NCI-H1092 (cell line): ENCODE data around the gene KDM8.

Experiments used
- DNase-seq: peaks from one replicate; lab custom pipeline; 2025; lab: John Stamatoyannopoulos, UW

Gene KDM8

GRCh38 chr16:27203507-27204311, at the start of gene KDM8:
Gene KDM8 (plus strand): TSS chr16:27203526. CDS start chr16:27210124, 6,598 bp downstream.
- peak; percentile 99 for DNase-seq

- DNase-seq = peak; percentile 16
Measured at GRCh38 chr16:27154705-27155521, 48.4 kb upstream of the KDM8 start.

GRCh38 chr16:27156579-27156978, 46.7 kb upstream of the KDM8 start:
- no peak for DNase-seq

GRCh38 chr16:27161398-27161797, 41.9 kb upstream of the KDM8 start:
- DNase-seq = no peak

- DNase-seq = no peak
Measured at GRCh38 chr16:27164352-27164751, 39.0 kb upstream of the KDM8 start.

GRCh38 chr16:27165576-27165975, 37.8 kb upstream of the KDM8 start:
- no peak for DNase-seq

GRCh38 chr16:27168790-27169189, 34.5 kb upstream of the KDM8 start:
- no peak for DNase-seq

- DNase-seq = peak; percentile 27
Measured at GRCh38 chr16:27169511-27170071, 33.7 kb upstream of the KDM8 start.

- DNase-seq = no peak
Measured at GRCh38 chr16:27171584-27171983, 31.7 kb upstream of the KDM8 start.

- no peak for DNase-seq
Measured at GRCh38 chr16:27174007-27174406, 29.3 kb upstream of the KDM8 start.

GRCh38 chr16:27174798-27175197, 28.5 kb upstream of the KDM8 start:
- DNase-seq = no peak

- DNase-seq = no peak
Measured at GRCh38 chr16:27175888-27176287, 27.4 kb upstream of the KDM8 start.

GRCh38 chr16:27177031-27177774, 26.1 kb upstream of the KDM8 start:
- no peak for DNase-seq

- DNase-seq = peak; percentile 40
Measured at GRCh38 chr16:27179500-27180072, 23.7 kb upstream of the KDM8 start.

- no peak for DNase-seq
Measured at GRCh38 chr16:27181019-27181790, 22.1 kb upstream of the KDM8 start.

- no peak for DNase-seq
Measured at GRCh38 chr16:27182906-27183405, 20.4 kb upstream of the KDM8 start.

- no peak for DNase-seq
Measured at GRCh38 chr16:27185776-27186130, 17.6 kb upstream of the KDM8 start.

GRCh38 chr16:27188633-27189032, 14.7 kb upstream of the KDM8 start:
- DNase-seq = no peak

GRCh38 chr16:27189335-27189972, 13.9 kb upstream of the KDM8 start:
- peak; percentile 48 for DNase-seq

- no peak for DNase-seq
Measured at GRCh38 chr16:27190316-27190871, 12.9 kb upstream of the KDM8 start.
